ENCODE data around the gene PEX11B.
"Not testable (repeated sequence)": the region's sequence is repeated elsewhere in the genome, so short reads cannot be mapped to it uniquely, and the experiment has no call there.

The PEX11B gene

GRCh38 chr1:145942871-145943270 lies 24.4 kb upstream of the PEX11B start:
- Mint-ChIP-seq H3K27ac (peak overlapping the region in 1 of 2 donors; percentile 35), H3K36me3 (ENCODE audit: insufficient read depth) (peaks cover 68% of the 10 kb centered on the region)
- no peak for ATAC-seq (replicated peaks)

GRCh38 chr1:145942405-145942804 lies 23.9 kb upstream of the PEX11B start:
- ATAC-seq (replicated peaks) (no peak), DNase-seq (no peak)
- Mint-ChIP-seq H3K9me3 (no peaks in the 10 kb centered on the region), H3K27me3 (no peaks in the 10 kb centered on the region), H3K4me3 (no peak overlapping the region), H3K36me3 (ENCODE audit: insufficient read depth) (peaks cover 73% of the 10 kb centered on the region), H3K27ac (peak overlapping the region in 1 of 2 donors; percentile 35), H3K4me1 (ENCODE audit: low read depth in 2 of 2) (peaks cover 2 to 3% of the 10 kb centered on the region in 2 donors)

More at GRCh38 chr1:145942871-145943270, 24.4 kb upstream of the PEX11B start:
- peaks cover 2 to 3% of the 10 kb centered on the region in 2 donors for H3K4me1 Mint-ChIP-seq (ENCODE audit: low read depth in 2 of 2)
- DNase-seq = no peak
- H3K9me3 Mint-ChIP-seq = no peaks in the 10 kb centered on the region
- H3K4me3 Mint-ChIP-seq = no peak overlapping the region
- H3K27me3 Mint-ChIP-seq = no peaks in the 10 kb centered on the region

GRCh38 chr1:145937436-145937835 lies 18.9 kb upstream of the PEX11B start:
- Mint-ChIP-seq H3K36me3 (ENCODE audit: insufficient read depth) (peaks cover 67% of the 10 kb centered on the region), H3K4me3 (no peak overlapping the region), H3K4me1 (ENCODE audit: low read depth in 2 of 2) (peaks cover 10 to 16% of the 10 kb centered on the region in 2 donors), H3K9me3 (no peaks in the 10 kb centered on the region), H3K27me3 (no peaks in the 10 kb centered on the region), H3K27ac (peak overlapping the region in 1 of 2 donors; percentile 0)
- no peak for ATAC-seq (replicated peaks)
- no peak for DNase-seq

GRCh38 chr1:145936247-145936646 lies 17.7 kb upstream of the PEX11B start:
- Mint-ChIP-seq H3K4me1 (ENCODE audit: low read depth in 2 of 2) (peaks cover 16 to 25% of the 10 kb centered on the region in 2 donors), H3K27me3 (no peaks in the 10 kb centered on the region), H3K9me3 (no peaks in the 10 kb centered on the region), H3K4me3 (no peak overlapping the region), H3K36me3 (ENCODE audit: insufficient read depth) (peaks cover 55% of the 10 kb centered on the region), H3K27ac (no peak overlapping the region)
- ATAC-seq (replicated peaks) (no peak), DNase-seq (no peak)

DNA sequence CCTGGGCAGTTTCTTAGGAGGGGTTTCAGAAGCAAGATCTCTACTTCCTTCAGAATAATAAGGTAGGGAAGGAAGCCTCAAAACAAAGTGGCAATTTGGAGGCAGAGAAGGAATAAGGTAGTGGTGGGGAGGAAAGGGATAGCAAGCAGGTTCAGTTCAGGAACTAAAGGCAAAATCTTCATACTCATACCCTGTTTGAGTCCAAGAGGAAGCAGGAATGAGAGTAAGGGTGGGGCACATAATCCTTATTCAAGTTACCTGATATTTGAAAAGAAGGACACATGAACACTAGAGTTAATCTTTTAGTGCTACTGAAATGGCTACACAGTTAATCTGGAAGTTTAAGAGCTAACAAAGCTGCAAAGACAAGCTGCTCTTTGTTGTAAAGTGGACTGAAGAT lies 17.2 kb upstream of the PEX11B start:
- peaks cover 18 to 27% of the 10 kb centered on the region in 2 donors for H3K4me1 Mint-ChIP-seq (ENCODE audit: low read depth in 2 of 2)
- peaks cover 50% of the 10 kb centered on the region for H3K36me3 Mint-ChIP-seq (ENCODE audit: insufficient read depth)
- H3K9me3 Mint-ChIP-seq = no peaks in the 10 kb centered on the region
- no peak for DNase-seq
- no peaks in the 10 kb centered on the region for H3K27me3 Mint-ChIP-seq
- H3K4me3 Mint-ChIP-seq = no peak overlapping the region
- H3K27ac Mint-ChIP-seq = no peak overlapping the region
- ATAC-seq (replicated peaks) = no peak

- H3K27me3 Mint-ChIP-seq, H3K9me3 Mint-ChIP-seq: not testable (repeated sequence)
- H3K4me3 Mint-ChIP-seq = peak overlapping the region; percentile 50 to 74
- peaks cover 25 to 33% of the 10 kb centered on the region in 2 donors for H3K4me1 Mint-ChIP-seq (ENCODE audit: low read depth in 2 of 2)
- peak; percentile 55 for ATAC-seq (replicated peaks)
- peak; percentile 11 to 37 (median 12) for DNase-seq
- peaks cover 34% of the 10 kb centered on the region for H3K36me3 Mint-ChIP-seq (ENCODE audit: insufficient read depth)
- peak overlapping the region; percentile 91 for H3K27ac Mint-ChIP-seq
These were observed 14.0 kb upstream of the PEX11B start for GRCh38 chr1:145932522-145933009.

DNA sequence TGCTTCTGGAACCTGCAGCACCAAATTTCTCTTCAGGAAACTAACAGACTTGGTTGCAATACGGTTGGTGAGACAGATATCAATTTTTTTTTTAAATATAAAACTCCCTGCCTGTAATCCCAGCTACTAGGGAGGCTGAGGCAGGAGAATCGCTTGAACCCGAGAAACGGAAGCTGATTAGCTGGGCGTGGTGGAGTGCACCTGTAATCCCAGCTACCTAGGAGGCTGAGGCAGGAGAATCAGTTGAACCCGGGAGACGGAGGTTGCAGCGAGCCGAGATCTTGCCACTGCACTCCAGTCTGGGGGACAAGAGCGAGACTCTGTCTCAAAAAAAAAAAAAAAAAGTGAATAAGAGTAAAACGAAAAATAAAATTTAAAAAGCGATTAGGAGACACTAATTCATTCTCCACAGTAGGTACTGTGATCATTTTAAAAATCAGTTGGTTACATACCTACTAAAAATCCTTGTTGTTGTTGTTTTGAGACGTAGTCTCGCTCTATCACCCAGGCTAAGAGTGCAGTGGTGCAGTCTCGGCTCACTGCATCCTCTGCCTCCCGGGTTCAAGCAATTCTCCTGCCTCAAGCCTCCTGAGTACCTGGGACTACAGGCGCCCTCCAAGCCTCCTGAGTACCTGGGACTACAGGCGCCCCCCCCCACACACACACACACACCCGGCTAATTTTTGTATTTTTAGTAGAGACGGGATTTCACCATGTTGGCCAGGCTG lies 9.6 kb upstream of the PEX11B start:
- H3K27me3 Mint-ChIP-seq = no peaks in the 10 kb centered on the region
- H3K27ac Mint-ChIP-seq = peak overlapping the region in 1 of 2 donors; percentile 72
- no peak overlapping the region for H3K4me3 Mint-ChIP-seq
- H3K36me3 Mint-ChIP-seq (ENCODE audit: insufficient read depth) = peaks cover 27% of the 10 kb centered on the region
- DNase-seq (no peak), ATAC-seq (replicated peaks) (no peak)
- no peaks in the 10 kb centered on the region for H3K9me3 Mint-ChIP-seq
- peaks cover 24 to 27% of the 10 kb centered on the region in 2 donors for H3K4me1 Mint-ChIP-seq (ENCODE audit: low read depth in 2 of 2)

DNA sequence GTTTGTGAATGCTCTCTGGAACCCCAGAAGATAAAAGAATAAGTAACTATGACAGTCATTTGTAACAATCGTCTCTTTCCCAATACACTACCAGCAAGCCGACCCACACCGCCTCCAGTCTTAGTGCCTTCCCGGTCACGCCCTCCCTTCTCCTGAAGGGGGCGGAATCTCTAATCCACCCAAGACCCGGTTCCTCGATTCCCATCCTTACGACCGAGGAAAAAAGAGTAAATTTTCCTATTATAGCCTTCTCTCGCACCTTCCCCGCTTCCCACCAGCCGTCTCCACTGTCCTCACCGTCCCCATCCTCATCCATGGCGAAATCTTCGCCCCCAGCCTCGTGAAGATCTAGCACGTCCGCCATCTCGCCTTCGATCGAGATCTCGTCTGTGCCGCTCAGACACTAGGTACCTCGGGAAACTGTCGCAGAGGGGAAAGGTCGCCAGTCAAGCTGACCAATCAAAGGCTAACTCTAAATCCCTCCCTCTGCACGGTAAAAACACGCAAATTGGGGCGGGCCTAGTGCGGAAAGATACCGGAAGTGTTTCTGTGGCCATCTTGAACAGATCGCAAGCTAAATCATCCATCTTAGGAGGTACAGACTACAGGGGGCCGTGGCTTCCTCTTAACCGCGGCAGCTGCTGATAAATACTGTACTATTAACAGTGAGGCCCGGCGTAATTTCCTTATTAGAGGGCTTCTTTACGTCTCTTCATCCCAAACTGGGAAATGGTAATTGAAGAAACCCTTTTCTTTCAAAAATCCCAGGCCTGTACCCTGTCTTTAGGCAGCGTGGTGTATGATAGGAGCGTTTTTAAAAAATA lies 8.8 kb upstream of the PEX11B start, which contains the start of gene RBM8A:
Gene RBM8A (minus strand): TSS at position 422 of the 824 bp plus-strand sequence. CDS start 58 bp downstream, at position 364.
- H3K4me3 Mint-ChIP-seq = no peak within 1 kb of the TSS
- DNase-seq (peak; percentile 92 to 94 (median 93)), ATAC-seq (replicated peaks) (peak; percentile 96)
- H3K27me3 Mint-ChIP-seq = no peaks in the 10 kb centered on the region
- peaks cover 16 to 19% of the 10 kb centered on the region in 2 donors for H3K4me1 Mint-ChIP-seq (ENCODE audit: low read depth in 2 of 2)
- no peak within 1 kb of the TSS for H3K27ac Mint-ChIP-seq
- peaks cover 27% of the 10 kb centered on the region for H3K36me3 Mint-ChIP-seq (ENCODE audit: insufficient read depth)
- H3K9me3 Mint-ChIP-seq = no peaks in the 10 kb centered on the region

GRCh38 chr1:145926686-145927062 lies 8.2 kb upstream of the PEX11B start:
- Mint-ChIP-seq H3K27me3 (no peaks in the 10 kb centered on the region), H3K4me1 (ENCODE audit: low read depth in 2 of 2) (peaks cover 11 to 16% of the 10 kb centered on the region in 2 donors), H3K36me3 (ENCODE audit: insufficient read depth) (peaks cover 27% of the 10 kb centered on the region), H3K27ac (no peak overlapping the region), H3K9me3 (no peaks in the 10 kb centered on the region), H3K4me3 (no peak overlapping the region)
- DNase-seq (peak in 1 of 3 experiments; percentile 7), ATAC-seq (replicated peaks) (peak; percentile 1)

- Mint-ChIP-seq H3K27ac (no peak overlapping the region), H3K27me3 (no peaks in the 10 kb centered on the region), H3K9me3 (no peaks in the 10 kb centered on the region), H3K36me3 (ENCODE audit: insufficient read depth) (peaks cover 36% of the 10 kb centered on the region), H3K4me1 (ENCODE audit: low read depth in 2 of 2) (peaks cover 13 to 29% of the 10 kb centered on the region in 2 donors), H3K4me3 (no peak overlapping the region)
- ATAC-seq (replicated peaks) (no peak), DNase-seq (no peak)
These were observed 3.7 kb upstream of the PEX11B start for GRCh38 chr1:145922266-145922665.

GRCh38 chr1:145920297-145920696 lies 1.8 kb upstream of the PEX11B start:
- not testable (repeated sequence) for H3K27me3 Mint-ChIP-seq; H3K9me3 Mint-ChIP-seq; DNase-seq; ATAC-seq (replicated peaks)
- Mint-ChIP-seq H3K27ac (peak overlapping the region in 1 of 2 donors; percentile 58), H3K36me3 (ENCODE audit: insufficient read depth) (peaks cover 43% of the 10 kb centered on the region), H3K4me1 (ENCODE audit: low read depth in 2 of 2) (peaks cover 26% of the 10 kb centered on the region in 2 donors), H3K4me3 (peak overlapping the region; percentile 88 to 96)

GRCh38 chr1:145918992-145919939 lies 749 bp upstream of the PEX11B start:
- ATAC-seq (replicated peaks) (peak; percentile 5), DNase-seq (no peak)
- H3K27ac Mint-ChIP-seq = peak overlapping the region; percentile 89 to 94
- no peaks in the 10 kb centered on the region for H3K27me3 Mint-ChIP-seq
- H3K4me3 Mint-ChIP-seq = peak overlapping the region; percentile 88 to 96
- no peaks in the 10 kb centered on the region for H3K9me3 Mint-ChIP-seq
- H3K36me3 Mint-ChIP-seq (ENCODE audit: insufficient read depth) = peaks cover 48% of the 10 kb centered on the region
- peaks cover 26% of the 10 kb centered on the region in 2 donors for H3K4me1 Mint-ChIP-seq (ENCODE audit: low read depth in 2 of 2)

All from effector memory CD8-positive, alpha-beta T cell (primary cell).